Embryonic facial prominence (tissue), 1 donor: ENCODE measurements around the gene ABCB6.

Source experiments
- DNase-seq: peaks from one replicate; pipeline ENCODE4 v3.0.0-alpha.2; 2016; ENCODE audit errors: extremely low spot score

ABCB6 gene

GRCh38 chr2:219184121-219184520, 34.6 kb downstream of the ABCB6 start:
- DNase-seq, result no peak

- no peak for DNase-seq
Measured at GRCh38 chr2:219183151-219183772, 35.5 kb downstream of the ABCB6 start.

GRCh38 chr2:219182331-219183150, 36.2 kb downstream of the ABCB6 start:
- DNase-seq, result no peak

- DNase-seq, result no peak
Measured at GRCh38 chr2:219181531-219181930, 37.2 kb downstream of the ABCB6 start.

GRCh38 chr2:219180961-219181360, 37.8 kb downstream of the ABCB6 start:
- no peak for DNase-seq

GRCh38 chr2:219179601-219180465, 38.9 kb downstream of the ABCB6 start:
- DNase-seq, result no peak

GRCh38 chr2:219178377-219179175, 40.2 kb downstream of the ABCB6 start:
- no peak for DNase-seq

GRCh38 chr2:219177552-219178376, 41.0 kb downstream of the ABCB6 start, which contains the start of gene RETREG2:
RETREG2 (plus strand) TSS chr2:219178275; CDS start chr2:219178353, 78 bp downstream.
- DNase-seq, result peak; percentile 79

GRCh38 chr2:219176818-219177551, 41.8 kb downstream of the ABCB6 start, which contains the start of gene CNPPD1:
CNPPD1 (minus strand) TSS chr2:219176925; CDS start chr2:219176828, 97 bp downstream.
- peak; percentile 7 for DNase-seq

- DNase-seq, result no peak
Measured at GRCh38 chr2:219175928-219176817, 42.6 kb downstream of the ABCB6 start.

GRCh38 chr2:219175486-219175885, 43.3 kb downstream of the ABCB6 start:
- DNase-seq, result no peak

- no peak for DNase-seq
Measured at GRCh38 chr2:219174801-219175200, 44.0 kb downstream of the ABCB6 start.

- no peak for DNase-seq
Measured at GRCh38 chr2:219174146-219174545, 44.6 kb downstream of the ABCB6 start.

- DNase-seq, result no peak
Measured at GRCh38 chr2:219173176-219173575, 45.6 kb downstream of the ABCB6 start.

GRCh38 chr2:219172231-219173154, 46.3 kb downstream of the ABCB6 start:
- no peak for DNase-seq

- no peak for DNase-seq
Measured at GRCh38 chr2:219171231-219171651, 47.5 kb downstream of the ABCB6 start.

GRCh38 chr2:219169930-219170654, 48.7 kb downstream of the ABCB6 start, which contains the start of gene SLC23A3:
SLC23A3 (minus strand) TSS chr2:219170029; CDS start chr2:219169984, 45 bp downstream.
- DNase-seq, result no peak
